GM23338 (cell line): ENCODE measurements around the gene PRIMPOL.

Experiments used
- CREB1 ChIP-seq: fragments of 250-450 bp; sonication (Bioruptor Pico); IDR thresholded peaks from 2 replicates; pipeline ENCODE4 v1.5.0; 2020; ENCODE audit warnings: low read depth, mild to moderate bottlenecking, moderate library complexity
- CTCF ChIP-seq, 2 experiments: fragments of 200-600 bp in 1 of 2; sonication (generic) in 1 of 2; conservative IDR thresholded peaks; 2 replicates each; pipeline versions ENCODE4 v1.5.1 to v1.6.1; 2016 to 2017; ENCODE audit warnings: antibody characterized with exemption in 2 of 2, low read depth in 2 of 2, mild to moderate bottlenecking in 2 of 2, moderate library complexity in 1 of 2
- EZH2 ChIP-seq: fragments of 200-600 bp; sonication (generic); IDR thresholded peaks from one replicate; pipeline ENCODE4 v1.8.0; 2017; ENCODE audit warnings: antibody characterized with exemption, mild to moderate bottlenecking, low read depth; ENCODE audit not compliant: unreplicated experiment
- EZH2phosphoT487 ChIP-seq: fragments of 200-600 bp; sonication (generic); IDR thresholded peaks from one replicate; pipeline ENCODE4 v1.8.1; 2018; ENCODE audit warnings: antibody characterized with exemption; ENCODE audit not compliant: unreplicated experiment
- NANOG ChIP-seq: IDR thresholded peaks from 2 replicates; pipeline ENCODE4 v1.6.1; 2016; ENCODE audit warnings: antibody characterized with exemption, borderline replicate concordance
- POLR2AphosphoS5 ChIP-seq: IDR thresholded peaks from 2 replicates; pipeline ENCODE4 v1.6.1; 2016; ENCODE audit warnings: antibody characterized with exemption, low read depth
- REST ChIP-seq: IDR thresholded peaks from one replicate; pipeline ENCODE4 v1.6.1; 2018; ENCODE audit warnings: antibody characterized with exemption; ENCODE audit not compliant: unreplicated experiment
- ZNF114 ChIP-seq: fragments of 250-450 bp; sonication (Bioruptor Pico); IDR thresholded peaks from 2 replicates; pipeline ENCODE4 v1.5.0; 2020; ENCODE audit warnings: mild to moderate bottlenecking, moderate library complexity
- ZNF331 ChIP-seq: fragments of 250-450 bp; sonication (Bioruptor Pico); IDR thresholded peaks from 2 replicates; pipeline ENCODE4 v1.5.0; 2020; ENCODE audit warnings: low read depth, mild to moderate bottlenecking, moderate library complexity
- ZNF462 ChIP-seq: fragments of 250-450 bp; sonication (Bioruptor Pico); IDR thresholded peaks from 2 replicates; pipeline ENCODE4 v1.5.0; 2020; ENCODE audit warnings: mild to moderate bottlenecking, moderate library complexity
- TF ChIP-seq, protein P1 (sequence below): IDR thresholded peaks from 2 replicates; pipeline ENCODE4 v1.6.1; 2016; ENCODE audit warnings: antibody characterized with exemption

- TF ChIP-seq CTCF (conservative IDR thresholded peaks at IDR 0.05; ENCODE audit: low read depth in 2 of 2) (no peak), POLR2AphosphoS5 (peak; percentile 79), NANOG (no peak; the same call in 1 of the 2 replicates), EZH2phosphoT487 (no peak), REST (peak; percentile 15), EZH2 (no peak), CREB1 (peak; percentile 84), ZNF462 (no peak), ZNF114 (CRISPR knock-in tag) (no peak), ZNF331 (no peak)
- TF ChIP-seq, protein P1, sequence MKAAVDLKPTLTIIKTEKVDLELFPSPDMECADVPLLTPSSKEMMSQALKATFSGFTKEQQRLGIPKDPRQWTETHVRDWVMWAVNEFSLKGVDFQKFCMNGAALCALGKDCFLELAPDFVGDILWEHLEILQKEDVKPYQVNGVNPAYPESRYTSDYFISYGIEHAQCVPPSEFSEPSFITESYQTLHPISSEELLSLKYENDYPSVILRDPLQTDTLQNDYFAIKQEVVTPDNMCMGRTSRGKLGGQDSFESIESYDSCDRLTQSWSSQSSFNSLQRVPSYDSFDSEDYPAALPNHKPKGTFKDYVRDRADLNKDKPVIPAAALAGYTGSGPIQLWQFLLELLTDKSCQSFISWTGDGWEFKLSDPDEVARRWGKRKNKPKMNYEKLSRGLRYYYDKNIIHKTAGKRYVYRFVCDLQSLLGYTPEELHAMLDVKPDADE = peak; percentile 50
These were observed 84.4 kb downstream of the PRIMPOL start, which contains the start of gene CENPU for GRCh38 chr4:184733654-184734524.
